ENCODE data around the gene ZNF536. TPM values are rescaled to one million over a fixed set of nuclear protein-coding genes. Genes with fewer than 3 reads are reported as not detected.
"Not testable (repeated sequence)": the region's sequence is repeated elsewhere in the genome, so short reads cannot be mapped to it uniquely, and the experiment has no call there.

Gene ZNF536
- total and polyA plus RNA-seq, 12 donors, result 0.22 to 10.7 (median 3.7) TPM

DNA sequence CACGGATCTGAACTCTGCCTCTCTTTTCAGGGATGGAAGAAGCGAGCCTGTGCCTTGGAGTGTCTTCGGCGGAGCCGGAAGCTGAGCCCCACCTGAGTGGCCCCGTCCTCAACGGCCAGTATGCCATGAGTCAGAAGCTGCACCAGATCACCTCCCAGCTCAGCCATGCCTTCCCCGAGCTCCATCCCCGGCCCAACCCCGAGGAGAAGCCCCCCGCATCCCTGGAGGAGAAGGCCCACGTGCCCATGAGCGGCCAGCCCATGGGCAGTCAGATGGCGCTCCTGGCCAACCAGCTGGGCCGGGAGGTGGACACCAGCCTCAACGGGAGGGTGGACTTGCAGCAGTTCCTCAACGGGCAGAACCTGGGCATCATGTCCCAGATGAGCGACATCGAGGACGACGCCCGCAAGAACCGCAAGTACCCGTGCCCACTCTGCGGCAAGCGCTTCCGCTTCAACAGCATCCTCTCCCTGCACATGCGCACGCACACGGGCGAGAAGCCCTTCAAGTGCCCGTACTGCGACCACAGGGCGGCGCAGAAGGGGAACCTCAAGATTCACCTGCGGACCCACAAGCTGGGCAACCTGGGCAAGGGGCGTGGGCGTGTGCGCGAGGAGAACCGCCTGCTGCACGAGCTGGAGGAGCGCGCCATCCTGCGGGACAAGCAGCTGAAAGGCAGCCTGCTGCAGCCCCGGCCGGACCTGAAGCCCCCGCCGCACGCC, 71.5 kb downstream of the ZNF536 start:
- Histone ChIP-seq H3K4me3 (no peak overlapping the region), H3K27ac (no peak overlapping the region), H3K4me1 (peaks cover 0 to 4% (median 0%) of the 10 kb centered on the region in 9 donors), H3K27me3 (peaks cover 0 to 28% (median 0%) of the 10 kb centered on the region in 7 donors), H3K9me3 (no peaks in the 10 kb centered on the region), H3K36me3 (no peaks in the 10 kb centered on the region)
- intact Hi-C loops (cut with DNase I), result no loop called here
- DNase-seq, result no peak
- TF ChIP-seq, protein P1, sequence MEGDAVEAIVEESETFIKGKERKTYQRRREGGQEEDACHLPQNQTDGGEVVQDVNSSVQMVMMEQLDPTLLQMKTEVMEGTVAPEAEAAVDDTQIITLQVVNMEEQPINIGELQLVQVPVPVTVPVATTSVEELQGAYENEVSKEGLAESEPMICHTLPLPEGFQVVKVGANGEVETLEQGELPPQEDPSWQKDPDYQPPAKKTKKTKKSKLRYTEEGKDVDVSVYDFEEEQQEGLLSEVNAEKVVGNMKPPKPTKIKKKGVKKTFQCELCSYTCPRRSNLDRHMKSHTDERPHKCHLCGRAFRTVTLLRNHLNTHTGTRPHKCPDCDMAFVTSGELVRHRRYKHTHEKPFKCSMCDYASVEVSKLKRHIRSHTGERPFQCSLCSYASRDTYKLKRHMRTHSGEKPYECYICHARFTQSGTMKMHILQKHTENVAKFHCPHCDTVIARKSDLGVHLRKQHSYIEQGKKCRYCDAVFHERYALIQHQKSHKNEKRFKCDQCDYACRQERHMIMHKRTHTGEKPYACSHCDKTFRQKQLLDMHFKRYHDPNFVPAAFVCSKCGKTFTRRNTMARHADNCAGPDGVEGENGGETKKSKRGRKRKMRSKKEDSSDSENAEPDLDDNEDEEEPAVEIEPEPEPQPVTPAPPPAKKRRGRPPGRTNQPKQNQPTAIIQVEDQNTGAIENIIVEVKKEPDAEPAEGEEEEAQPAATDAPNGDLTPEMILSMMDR (IDR thresholded peaks at IDR 0.05), result no peak
- 95% methylated on average over 50 of the region's 50 CpGs for WGBS, 2 donors
- ATAC-seq, result no peak

DNA sequence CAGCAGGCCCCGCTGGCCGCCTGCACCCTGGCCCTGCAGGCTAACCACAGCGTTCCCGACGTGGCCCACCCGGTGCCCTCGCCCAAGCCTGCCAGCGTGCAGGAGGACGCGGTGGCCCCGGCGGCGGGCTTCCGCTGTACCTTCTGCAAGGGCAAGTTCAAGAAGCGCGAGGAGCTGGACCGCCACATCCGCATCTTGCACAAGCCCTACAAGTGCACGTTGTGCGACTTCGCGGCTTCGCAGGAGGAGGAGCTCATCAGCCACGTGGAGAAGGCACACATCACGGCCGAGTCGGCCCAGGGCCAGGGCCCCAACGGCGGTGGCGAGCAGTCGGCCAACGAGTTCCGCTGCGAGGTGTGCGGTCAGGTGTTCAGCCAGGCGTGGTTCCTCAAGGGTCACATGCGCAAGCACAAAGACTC, 72.1 kb downstream of the ZNF536 start:
- ATAC-seq (no peak), DNase-seq (no peak)
- Histone ChIP-seq H3K9me3 (no peaks in the 10 kb centered on the region), H3K36me3 (no peaks in the 10 kb centered on the region), H3K4me3 (no peak overlapping the region), H3K27me3 (peaks cover 0 to 27% (median 0%) of the 10 kb centered on the region in 7 donors), H3K27ac (no peak overlapping the region), H3K4me1 (peaks cover 0 to 5% (median 0%) of the 10 kb centered on the region in 9 donors)
- WGBS, 2 donors, result 96 to 97% methylated on average over 37 of the region's 37 CpGs
- TF ChIP-seq, protein P1 (IDR thresholded peaks at IDR 0.05), result no peak
- intact Hi-C loops (cut with DNase I), result no loop called here

DNA sequence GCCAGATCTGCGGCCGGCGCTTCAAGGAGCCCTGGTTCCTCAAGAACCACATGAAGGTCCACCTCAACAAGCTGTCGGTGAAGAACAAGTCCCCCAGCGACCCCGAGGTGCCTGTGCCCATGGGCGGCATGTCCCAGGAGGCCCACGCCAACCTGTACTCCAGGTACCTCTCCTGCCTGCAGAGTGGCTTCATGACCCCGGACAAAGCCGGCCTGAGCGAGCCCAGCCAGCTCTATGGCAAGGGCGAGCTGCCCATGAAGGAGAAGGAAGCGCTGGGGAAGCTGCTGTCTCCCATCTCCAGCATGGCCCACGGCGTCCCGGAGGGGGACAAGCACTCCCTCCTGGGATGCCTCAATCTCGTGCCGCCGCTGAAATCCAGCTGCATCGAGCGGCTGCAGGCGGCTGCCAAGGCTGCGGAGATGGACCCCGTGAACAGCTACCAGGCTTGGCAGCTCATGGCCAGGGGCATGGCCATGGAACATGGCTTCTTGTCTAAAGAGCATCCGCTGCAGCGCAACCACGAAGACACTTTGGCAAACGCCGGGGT, 72.6 kb downstream of the ZNF536 start:
- TF ChIP-seq, protein P1 (IDR thresholded peaks at IDR 0.05), result no peak
- no peaks in the 10 kb centered on the region for H3K9me3 ChIP-seq
- ATAC-seq, result no peak
- H3K4me1 ChIP-seq, result peaks cover 0 to 10% (median 3%) of the 10 kb centered on the region in 9 donors
- no peaks in the 10 kb centered on the region for H3K36me3 ChIP-seq
- intact Hi-C loops (cut with DNase I), result no loop called here
- DNase-seq, result no peak
- no peak overlapping the region for H3K27ac ChIP-seq
- H3K4me3 ChIP-seq, result no peak overlapping the region
- 93 to 97% methylated on average over 29 of the region's 29 CpGs for WGBS, 2 donors
- H3K27me3 ChIP-seq, result peaks cover 0 to 27% (median 0%) of the 10 kb centered on the region in 7 donors

DNA sequence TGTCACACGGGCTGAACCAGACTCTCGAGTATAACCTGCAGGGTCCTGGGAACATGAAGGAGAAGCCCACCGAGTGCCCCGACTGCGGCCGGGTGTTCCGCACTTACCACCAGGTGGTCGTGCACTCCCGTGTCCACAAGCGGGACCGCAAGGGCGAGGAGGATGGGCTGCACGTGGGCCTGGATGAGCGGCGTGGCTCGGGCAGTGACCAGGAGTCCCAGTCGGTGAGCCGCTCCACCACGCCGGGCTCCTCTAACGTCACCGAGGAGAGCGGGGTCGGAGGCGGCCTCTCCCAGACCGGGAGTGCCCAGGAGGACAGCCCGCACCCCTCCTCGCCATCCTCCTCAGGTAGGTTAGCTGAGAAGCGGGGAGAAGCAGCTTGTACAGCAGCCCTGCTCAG, 73.2 kb downstream of the ZNF536 start:
- intact Hi-C loops (cut with DNase I), result no loop called here
- no peaks in the 10 kb centered on the region for H3K9me3 ChIP-seq
- no peak for DNase-seq
- TF ChIP-seq, protein P1 (IDR thresholded peaks at IDR 0.05), result no peak
- 96 to 97% methylated on average over 29 of the region's 29 CpGs for WGBS, 2 donors
- peaks cover 0 to 16% (median 4%) of the 10 kb centered on the region in 9 donors for H3K4me1 ChIP-seq
- H3K27ac ChIP-seq, result no peak overlapping the region
- no peak overlapping the region for H3K4me3 ChIP-seq
- peaks cover 0 to 27% (median 0%) of the 10 kb centered on the region in 7 donors for H3K27me3 ChIP-seq
- ATAC-seq, result peak in 1 of 8 donors; percentile 35
- H3K36me3 ChIP-seq, result no peaks in the 10 kb centered on the region

DNA sequence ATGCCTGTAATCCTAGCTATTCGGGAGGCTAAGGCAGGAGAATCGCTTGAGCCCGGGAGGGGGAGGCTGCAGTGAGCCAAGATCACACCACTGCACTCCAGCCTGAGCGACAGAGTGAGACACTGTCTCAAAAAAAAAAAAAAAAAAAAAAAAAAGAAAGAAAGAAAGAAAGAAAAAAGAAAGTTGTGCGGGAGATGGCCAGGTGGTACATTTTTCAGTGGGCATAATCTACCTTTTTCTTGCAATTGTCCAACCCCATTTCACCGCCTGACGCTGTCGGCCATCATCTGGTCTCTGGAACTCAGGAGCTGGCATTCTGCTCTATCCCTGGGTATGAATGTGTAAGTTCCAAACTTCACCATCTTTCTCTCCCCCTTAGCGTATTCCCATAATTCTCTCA, 73.9 kb downstream of the ZNF536 start:
- H3K27ac ChIP-seq; intact Hi-C loops (cut with DNase I); ATAC-seq; H3K36me3 ChIP-seq; H3K4me3 ChIP-seq; DNase-seq; H3K9me3 ChIP-seq: not testable (repeated sequence)
- WGBS, 2 donors, result 94 to 97% methylated on average over 9 of the region's 9 CpGs
- Histone ChIP-seq H3K4me1 (peaks cover 0 to 20% (median 4%) of the 10 kb centered on the region in 9 donors), H3K27me3 (peaks cover 0 to 27% (median 0%) of the 10 kb centered on the region in 7 donors)
